A549 (cell line): ENCODE data around the gene KIF18A. TPM values are rescaled to one million over a fixed set of nuclear protein-coding genes. Genes with fewer than 3 reads are reported as not detected.

Experiments
- ATAC-seq, 2 experiments: fragments of 200-7000 bp in 1 of 2; fragments of >200 bp in 1 of 2; cut with Nextera tagmentation in 1 of 2; cut with Tn5 transposase in 1 of 2; 3 replicates each; pipeline versions ENCODE4 v1.8.0 to v1.9.1; 2018 to 2020; ENCODE audit warnings: mild to moderate bottlenecking in 1 of 2, moderate library complexity in 1 of 2
- CTCF ChIA-PET: fragments of 300-600 bp; sonication (Branson Sonifier 250); formaldehyde crosslinking; extraction: SDS; loops from one replicate; lab custom pipeline; 2021; ENCODE audit warnings: antibody characterized with exemption, inconsistent platforms; lab: Yijun Ruan, JAX
- POLR2A ChIA-PET: fragments of 350-600 bp; formaldehyde crosslinking; extraction: SDS; loops from one replicate; lab custom pipeline; 2021; ENCODE audit warnings: antibody characterized with exemption, inconsistent platforms; lab: Yijun Ruan, JAX
- DNase-seq, 2 experiments: peaks; one replicate each; pipeline versions ENCODE4 v3.0.0 to v3.0.0-alpha.2; 2011 to 2016; ENCODE audit warnings: low read depth in 1 of 2, low spot score in 1 of 2
- FAIRE-seq: peaks from 2 replicates; lab custom pipeline; 2011; peaks lifted over from hg19 to GRCh38; lab: Jason Lieb, UNC
- H3K27ac ChIP-seq, 2 experiments: fragments of >200 bp; sonication (Bioruptor Twin); formaldehyde crosslinking; 3 replicates each; pipeline ENCODE4 v1.5.1; 2016 to 2017
- H3K4me1 ChIP-seq: fragments of >200 bp; sonication (Bioruptor Twin); formaldehyde crosslinking; 3 replicates; pipeline ENCODE4 v1.6.1; 2016
- H3K4me2 ChIP-seq: fragments of >200 bp; sonication (Bioruptor Twin); formaldehyde crosslinking; 3 replicates; pipeline ENCODE4 v1.6.1; 2016
- H3K4me3 ChIP-seq: fragments of >200 bp; sonication (Bioruptor Twin); formaldehyde crosslinking; 3 replicates; pipeline ENCODE4 v1.5.1; 2016
- H3K9me3 ChIP-seq: fragments of >200 bp; sonication (Bioruptor Twin); formaldehyde crosslinking; 3 replicates; pipeline ENCODE4 v1.6.1; 2016
- BHLHE40 ChIP-seq: IDR thresholded peaks from 2 replicates; pipeline ENCODE4 v1.6.1; 2012; ENCODE audit warnings: low read depth, low read length, inconsistent platforms
- CBX2 ChIP-seq: fragments of 200-600 bp; sonication (generic); IDR thresholded peaks from 2 replicates; pipeline ENCODE4 v1.6.1; 2016; ENCODE audit warnings: low read depth, mild to moderate bottlenecking, borderline replicate concordance
- CBX8 ChIP-seq: fragments of 200-600 bp; sonication (generic); IDR thresholded peaks from 2 replicates; pipeline ENCODE4 v1.6.1; 2016
- CHD2 ChIP-seq: fragments of 150-350 bp; IDR thresholded peaks from 2 replicates; pipeline ENCODE4 v1.6.1; 2014; ENCODE audit warnings: low read length; ENCODE audit not compliant: partially characterized antibody
- CHD4 ChIP-seq: fragments of 200-600 bp; sonication (generic); IDR thresholded peaks from 2 replicates; pipeline ENCODE4 v1.6.1; 2016; ENCODE audit warnings: antibody characterized with exemption, mild to moderate bottlenecking, borderline replicate concordance
- EHF ChIP-seq: fragments of 250-450 bp; sonication (Bioruptor Pico); IDR thresholded peaks from 2 replicates; pipeline ENCODE4 v1.5.0; 2020; ENCODE audit warnings: mild to moderate bottlenecking
- EP300 ChIP-seq, 2 experiments: fragments of >200 bp; sonication (Bioruptor Twin); formaldehyde crosslinking; IDR thresholded peaks; 2 replicates in 1 of 2; 3 replicates in 1 of 2; pipeline ENCODE4 v1.6.1; 2016 to 2017
- ESRRA ChIP-seq: fragments of 150-350 bp; IDR thresholded peaks from 2 replicates; pipeline ENCODE4 v1.6.1; 2014; ENCODE audit warnings: mild to moderate bottlenecking, low read length, borderline replicate concordance
- FOSB ChIP-seq: fragments of 250-450 bp; sonication (Bioruptor Pico); IDR thresholded peaks from 2 replicates; pipeline ENCODE4 v1.5.0; 2020; ENCODE audit warnings: mild to moderate bottlenecking, moderate library complexity
- FOSL2 ChIP-seq, 2 experiments: fragments of 450-650 bp in 1 of 2; fragments of >200 bp in 1 of 2; sonication (Bioruptor Twin) in 1 of 2; formaldehyde crosslinking; IDR thresholded peaks; 2 replicates each; pipeline versions ENCODE4 v1.5.0 to v1.6.1; 2016 to 2020; ENCODE audit warnings: mild to moderate bottlenecking in 1 of 2, moderate library complexity in 1 of 2
- FOXS1 ChIP-seq: fragments of 250-450 bp; sonication (Bioruptor Pico); IDR thresholded peaks from 2 replicates; pipeline ENCODE4 v1.5.0; 2020; ENCODE audit warnings: mild to moderate bottlenecking, moderate library complexity
- HES2 ChIP-seq: fragments of >200 bp; sonication (Bioruptor Twin); formaldehyde crosslinking; IDR thresholded peaks from 2 replicates; pipeline ENCODE4 v1.6.1; 2016
- HEYL ChIP-seq: fragments of 250-450 bp; sonication (Bioruptor Pico); IDR thresholded peaks from 2 replicates; pipeline ENCODE4 v1.8.0; 2021; ENCODE audit warnings: mild to moderate bottlenecking, moderate library complexity
- JUN ChIP-seq, 2 experiments: fragments of >200 bp; sonication (Bioruptor Twin); formaldehyde crosslinking; IDR thresholded peaks; 2 replicates in 1 of 2; 3 replicates in 1 of 2; pipeline ENCODE4 v1.6.1; 2016 to 2017
- KDM1A ChIP-seq: fragments of 200-600 bp; sonication (generic); IDR thresholded peaks from 2 replicates; pipeline ENCODE4 v1.6.1; 2016; ENCODE audit warnings: low read depth, mild to moderate bottlenecking
- KDM5A ChIP-seq: fragments of 200-600 bp; sonication (generic); IDR thresholded peaks from 2 replicates; pipeline ENCODE4 v1.6.1; 2016; ENCODE audit warnings: antibody characterized with exemption, mild to moderate bottlenecking
- MAFK ChIP-seq: fragments of 450-650 bp; IDR thresholded peaks from 2 replicates; pipeline ENCODE4 v1.6.1; 2014; ENCODE audit not compliant: partially characterized antibody
- MYC ChIP-seq: IDR thresholded peaks from 2 replicates; pipeline ENCODE4 v1.6.1; 2012; ENCODE audit warnings: mild to moderate bottlenecking, inconsistent platforms, low read length, improper control_type of control experiment, borderline replicate concordance
- NFE2L2 ChIP-seq: fragments of 150-350 bp; conservative IDR thresholded peaks from 2 replicates; pipeline ENCODE4 v1.6.1; 2014; ENCODE audit warnings: low read length
- NPAS2 ChIP-seq: fragments of 250-450 bp; sonication (Bioruptor Pico); IDR thresholded peaks from 2 replicates; pipeline ENCODE4 v1.8.0; 2022; ENCODE audit warnings: mild to moderate bottlenecking, moderate library complexity, borderline replicate concordance
- NR3C1 ChIP-seq: fragments of >200 bp; sonication (Bioruptor Twin); formaldehyde crosslinking; IDR thresholded peaks from 3 replicates; pipeline ENCODE4 v1.6.1; 2017
- POLR2A ChIP-seq: IDR thresholded peaks from 2 replicates; pipeline ENCODE4 v1.6.1; 2012; ENCODE audit warnings: mild to moderate bottlenecking, low read length
- POLR2AphosphoS2 ChIP-seq: conservative IDR thresholded peaks from 2 replicates; pipeline ENCODE4 v1.6.1; 2012; ENCODE audit warnings: low read length, improper control_type of control experiment, inconsistent platforms
- RAD21 ChIP-seq, 2 experiments: fragments of >200 bp in 1 of 2; sonication (Bioruptor Twin) in 1 of 2; formaldehyde crosslinking in 1 of 2; IDR thresholded peaks in 1 of 2; conservative IDR thresholded peaks in 1 of 2; 2 replicates in 1 of 2; 3 replicates in 1 of 2; pipeline ENCODE4 v1.6.1; 2012 to 2018; ENCODE audit warnings: inconsistent platforms in 1 of 2
- RARB ChIP-seq: fragments of 250-450 bp; sonication (Bioruptor Pico); IDR thresholded peaks from 2 replicates; pipeline ENCODE4 v1.8.0; 2021; ENCODE audit warnings: mild to moderate bottlenecking, moderate library complexity
- RCOR1 ChIP-seq: fragments of 150-350 bp; IDR thresholded peaks from 2 replicates; pipeline ENCODE4 v1.6.1; 2014; ENCODE audit warnings: antibody characterized with exemption, low read length, low read depth
- RFX5 ChIP-seq: fragments of 450-650 bp; IDR thresholded peaks from 2 replicates; pipeline ENCODE4 v1.7.1; 2014; ENCODE audit warnings: antibody characterized with exemption, mild to moderate bottlenecking, moderate library complexity
- TFCP2L1 ChIP-seq: fragments of 250-450 bp; sonication (Bioruptor Pico); IDR thresholded peaks from 2 replicates; pipeline ENCODE4 v1.5.0; 2021; ENCODE audit warnings: mild to moderate bottlenecking
- TP53 ChIP-seq: fragments of 250-450 bp; sonication (Bioruptor Pico); IDR thresholded peaks from 2 replicates; pipeline ENCODE4 v1.5.0; 2021; ENCODE audit warnings: mild to moderate bottlenecking, moderate library complexity
- ZNF302 ChIP-seq: fragments of 250-450 bp; sonication (Bioruptor Pico); IDR thresholded peaks from 2 replicates; pipeline ENCODE4 v1.9.0; 2021; ENCODE audit warnings: inconsistent platforms, mild to moderate bottlenecking, moderate library complexity
- WGBS: methylation state at CpG from one replicate; pipeline ENCODE4 v1.1.6; 2017; ENCODE audit errors: missing lambda C conversion rate; 5-methylcytosine and 5-hydroxymethylcytosine counted together
- polyA minus RNA-seq: library from RNA; depleted of rRNA, polyadenylated mRNA; stranded (reverse); fragments of >200 nt; gene quantifications from 2 replicates; pipeline ENCODE4 v1.2.3, GENCODE V29; 2011; rRNA and poly(A)+ RNA removed
- polyA plus RNA-seq, 4 experiments: library from polyadenylated mRNA; depleted of rRNA in 3 of 4; stranded (reverse); fragments of >200 nt; fragmentation: RNase III in 1 of 4; extraction: RNeasy Plus Mini Kit Qiagen cat#74134 plus additional on column Dnase treatment in 1 of 4; gene quantifications; 2 replicates in 3 of 4; 3 replicates in 1 of 4; pipeline ENCODE4 v1.2.3, GENCODE V29; 2011 to 2017
- TF ChIP-seq, protein P1 (sequence below): fragments of >200 bp; sonication (Bioruptor Twin); formaldehyde crosslinking; IDR thresholded peaks from 3 replicates; pipeline ENCODE4 v1.5.1; 2016
- TF ChIP-seq, protein P2 (sequence below): IDR thresholded peaks from 2 replicates; pipeline ENCODE4 v1.6.1; 2012; ENCODE audit warnings: low read depth, borderline replicate concordance
- TF ChIP-seq, protein P3 (sequence below): IDR thresholded peaks from 2 replicates; pipeline ENCODE4 v1.6.1; 2012
- TF ChIP-seq, protein P4 (sequence below): fragments of 250-450 bp; sonication (Bioruptor Pico); IDR thresholded peaks from 2 replicates; pipeline ENCODE4 v1.5.0; 2021; ENCODE audit warnings: mild to moderate bottlenecking, moderate library complexity, borderline replicate concordance
- TF ChIP-seq, protein P5 (sequence below): fragments of 450-650 bp; IDR thresholded peaks from 2 replicates; pipeline ENCODE4 v1.6.1; 2014; ENCODE audit warnings: antibody characterized with exemption

The KIF18A gene
- 29.8 and 47.2 TPM in 2 replicates for polyA plus RNA-seq (2011; rRNA removed)
- 7.3 and 7.5 TPM in 2 replicates for polyA plus RNA-seq (2012; cell fraction: cytosol; rRNA removed)
- 6.7 and 9.3 TPM in 2 replicates for polyA plus RNA-seq (2012; cell fraction: nucleus; rRNA removed)
- 24.8 to 25.6 TPM (median 25.5 TPM) in 3 replicates for polyA plus RNA-seq (2017; fragmentation: RNase III; extraction: RNeasy Plus Mini Kit Qiagen cat#74134 plus additional on column Dnase treatment)
- polyA minus RNA-seq, result 31.7 and 32.2 TPM in 2 replicates

DNA sequence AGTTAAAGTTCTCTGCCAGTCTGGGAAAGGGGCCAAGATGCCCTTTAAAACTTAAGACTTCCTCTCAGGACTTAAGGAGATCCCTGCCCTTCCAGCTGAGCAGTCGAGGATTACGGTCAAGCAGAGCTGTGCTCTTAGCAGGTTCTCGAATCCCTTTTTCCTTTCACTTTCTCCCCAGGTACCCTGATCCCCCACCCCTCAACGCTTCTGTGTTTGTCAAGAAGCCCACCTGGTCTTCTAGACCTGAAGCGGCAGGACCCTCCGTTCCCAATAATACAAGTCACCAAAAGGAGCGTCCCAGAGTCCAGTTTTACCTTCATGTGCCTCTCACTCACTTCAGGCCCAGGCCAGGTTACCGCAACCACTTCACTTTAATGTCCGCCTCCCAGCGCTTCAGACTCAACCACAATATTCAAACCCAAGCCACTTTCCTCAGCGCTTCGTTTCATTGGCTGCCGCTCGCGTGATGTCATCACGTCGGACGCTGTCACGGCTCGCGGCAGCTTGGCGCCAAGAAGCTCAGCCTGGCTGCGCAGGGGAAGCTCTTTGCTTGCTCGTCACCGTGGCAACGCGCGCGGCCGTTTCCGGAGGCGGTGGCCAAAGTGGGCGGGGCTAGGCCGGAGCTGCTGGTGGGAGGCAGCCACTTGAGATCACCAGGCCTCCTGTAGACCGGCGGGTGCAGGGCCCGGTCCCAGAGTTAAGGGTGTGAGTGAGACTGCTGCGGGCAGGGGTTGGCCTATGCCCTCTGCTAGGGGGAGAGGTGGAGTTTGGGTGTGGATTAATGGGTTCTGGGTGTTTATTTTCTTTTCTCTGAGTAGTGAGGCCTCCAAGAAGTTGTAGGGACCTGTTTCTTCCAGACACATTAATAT, at the start of gene KIF18A, which contains the start of gene METTL15:
Gene KIF18A, minus strand, starts transcription at position 407 of the 869 bp plus-strand sequence. CDS start 10,209 bp downstream, outside the sequence.
Gene METTL15, plus strand, starts transcription at position 639 of the 869 bp plus-strand sequence. CDS start 4,947 bp downstream, outside the sequence.
- peak; percentile 81 for FAIRE-seq
- Histone ChIP-seq H3K4me3 (peak within 1 kb of the TSS; percentile 59), H3K4me2 (peak within 1 kb of the TSS; percentile 89), H3K9me3 (no peaks in the 10 kb centered on the region), H3K4me1 (peaks cover 52% of the 10 kb centered on the region), H3K27ac (peak within 1 kb of the TSS; percentile 90 to 91)
- peak; percentile 94 to 96 for ATAC-seq
- POLR2A ChIA-PET, result interaction anchor here (0.6 to 3.3 kb wide), 16 partner anchors 8 to 1226 kb away, joined by 3 to 48 read pairs (median 4); partner anchors contain the start of gene BDNF
- CTCF ChIA-PET, result interaction anchor here (0.5 to 4.1 kb wide), 8 partner anchors 10 to 727 kb away, joined by 3 to 23 read pairs (median 3); partner anchors contain the start of gene BDNF
- peak; percentile 70 to 100 for DNase-seq
- 3% methylated on average over 36 of the region's 38 CpGs for WGBS
- TF ChIP-seq MYC, result peak; percentile 49; the same call in 1 of the 2 replicates
- TF ChIP-seq, protein P1, sequence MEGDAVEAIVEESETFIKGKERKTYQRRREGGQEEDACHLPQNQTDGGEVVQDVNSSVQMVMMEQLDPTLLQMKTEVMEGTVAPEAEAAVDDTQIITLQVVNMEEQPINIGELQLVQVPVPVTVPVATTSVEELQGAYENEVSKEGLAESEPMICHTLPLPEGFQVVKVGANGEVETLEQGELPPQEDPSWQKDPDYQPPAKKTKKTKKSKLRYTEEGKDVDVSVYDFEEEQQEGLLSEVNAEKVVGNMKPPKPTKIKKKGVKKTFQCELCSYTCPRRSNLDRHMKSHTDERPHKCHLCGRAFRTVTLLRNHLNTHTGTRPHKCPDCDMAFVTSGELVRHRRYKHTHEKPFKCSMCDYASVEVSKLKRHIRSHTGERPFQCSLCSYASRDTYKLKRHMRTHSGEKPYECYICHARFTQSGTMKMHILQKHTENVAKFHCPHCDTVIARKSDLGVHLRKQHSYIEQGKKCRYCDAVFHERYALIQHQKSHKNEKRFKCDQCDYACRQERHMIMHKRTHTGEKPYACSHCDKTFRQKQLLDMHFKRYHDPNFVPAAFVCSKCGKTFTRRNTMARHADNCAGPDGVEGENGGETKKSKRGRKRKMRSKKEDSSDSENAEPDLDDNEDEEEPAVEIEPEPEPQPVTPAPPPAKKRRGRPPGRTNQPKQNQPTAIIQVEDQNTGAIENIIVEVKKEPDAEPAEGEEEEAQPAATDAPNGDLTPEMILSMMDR, result no peak
- TF ChIP-seq MAFK, result no peak
- peak in 1 of 2 experiments; percentile 42; a peak in 1 of 5 replicates for TF ChIP-seq RAD21 (conservative IDR thresholded peaks at IDR 0.05 in 1 of 2, IDR thresholded peaks at IDR 0.05 in 1 of 2)
- no peak for TF ChIP-seq CBX8
- TF ChIP-seq POLR2A, result peak; percentile 70
- TF ChIP-seq CHD4, result no peak
- no peak for TF ChIP-seq ESRRA
- TF ChIP-seq, protein P2, sequence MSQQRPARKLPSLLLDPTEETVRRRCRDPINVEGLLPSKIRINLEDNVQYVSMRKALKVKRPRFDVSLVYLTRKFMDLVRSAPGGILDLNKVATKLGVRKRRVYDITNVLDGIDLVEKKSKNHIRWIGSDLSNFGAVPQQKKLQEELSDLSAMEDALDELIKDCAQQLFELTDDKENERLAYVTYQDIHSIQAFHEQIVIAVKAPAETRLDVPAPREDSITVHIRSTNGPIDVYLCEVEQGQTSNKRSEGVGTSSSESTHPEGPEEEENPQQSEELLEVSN, result peak; percentile 62; the same call in 1 of the 2 replicates
- no peak for TF ChIP-seq CHD2
- no peak for TF ChIP-seq EHF (CRISPR knock-in tag)
- no peak for TF ChIP-seq BHLHE40
- TF ChIP-seq TFCP2L1, result no peak
- TF ChIP-seq, protein P3, sequence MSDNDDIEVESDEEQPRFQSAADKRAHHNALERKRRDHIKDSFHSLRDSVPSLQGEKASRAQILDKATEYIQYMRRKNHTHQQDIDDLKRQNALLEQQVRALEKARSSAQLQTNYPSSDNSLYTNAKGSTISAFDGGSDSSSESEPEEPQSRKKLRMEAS, result peak; percentile 84
- TF ChIP-seq, protein P4, sequence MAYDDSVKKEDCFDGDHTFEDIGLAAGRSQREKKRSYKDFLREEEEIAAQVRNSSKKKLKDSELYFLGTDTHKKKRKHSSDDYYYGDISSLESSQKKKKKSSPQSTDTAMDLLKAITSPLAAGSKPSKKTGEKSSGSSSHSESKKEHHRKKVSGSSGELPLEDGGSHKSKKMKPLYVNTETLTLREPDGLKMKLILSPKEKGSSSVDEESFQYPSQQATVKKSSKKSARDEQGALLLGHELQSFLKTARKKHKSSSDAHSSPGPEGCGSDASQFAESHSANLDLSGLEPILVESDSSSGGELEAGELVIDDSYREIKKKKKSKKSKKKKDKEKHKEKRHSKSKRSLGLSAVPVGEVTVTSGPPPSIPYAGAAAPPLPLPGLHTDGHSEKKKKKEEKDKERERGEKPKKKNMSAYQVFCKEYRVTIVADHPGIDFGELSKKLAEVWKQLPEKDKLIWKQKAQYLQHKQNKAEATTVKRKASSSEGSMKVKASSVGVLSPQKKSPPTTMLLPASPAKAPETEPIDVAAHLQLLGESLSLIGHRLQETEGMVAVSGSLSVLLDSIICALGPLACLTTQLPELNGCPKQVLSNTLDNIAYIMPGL (CRISPR knock-in tag), result no peak
- no peak for TF ChIP-seq FOSB (CRISPR knock-in tag)
- TF ChIP-seq NFE2L2, result no peak
- TF ChIP-seq NPAS2 (CRISPR knock-in tag), result no peak
- no peak for TF ChIP-seq FOXS1 (CRISPR knock-in tag)
- no peak for TF ChIP-seq NR3C1
- TF ChIP-seq HES2, result no peak
- TF ChIP-seq POLR2AphosphoS2, result no peak
- TF ChIP-seq RFX5, result 0 out of 2 replicates have a peak, but pooled peaks have one; percentile 25
- no peak for TF ChIP-seq FOSL2 (IDR thresholded peaks at IDR 0.05)
- no peak; the same call in 1 of the 2 replicates for TF ChIP-seq FOSL2 (CRISPR knock-in tag; IDR thresholded peaks at IDR 0.05)
- no peak for TF ChIP-seq HEYL (CRISPR knock-in tag)
- TF ChIP-seq RCOR1, result no peak
- 0 out of 2 replicates have a peak, but pooled peaks have one; percentile 41 for TF ChIP-seq TP53 (CRISPR knock-in tag)
- TF ChIP-seq RARB (CRISPR knock-in tag), result no peak
- TF ChIP-seq, protein P5, sequence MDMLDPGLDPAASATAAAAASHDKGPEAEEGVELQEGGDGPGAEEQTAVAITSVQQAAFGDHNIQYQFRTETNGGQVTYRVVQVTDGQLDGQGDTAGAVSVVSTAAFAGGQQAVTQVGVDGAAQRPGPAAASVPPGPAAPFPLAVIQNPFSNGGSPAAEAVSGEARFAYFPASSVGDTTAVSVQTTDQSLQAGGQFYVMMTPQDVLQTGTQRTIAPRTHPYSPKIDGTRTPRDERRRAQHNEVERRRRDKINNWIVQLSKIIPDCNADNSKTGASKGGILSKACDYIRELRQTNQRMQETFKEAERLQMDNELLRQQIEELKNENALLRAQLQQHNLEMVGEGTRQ, result no peak
- no peak for TF ChIP-seq KDM1A
- TF ChIP-seq EP300 (IDR thresholded peaks at IDR 0.05), result no peak
- no peak for TF ChIP-seq CBX2
- TF ChIP-seq JUN (IDR thresholded peaks at IDR 0.05), result peak in 1 of 2 experiments; percentile 62; a peak in 2 of 5 replicates
- TF ChIP-seq ZNF302, result no peak
- no peak for TF ChIP-seq KDM5A
